Activated T-cell treated with anti-CD3 and anti-CD28 coated beads, Interleukin-2, amount 50 U/mL, for 72 hours (primary cell): ENCODE results near the gene SORBS2. TPM values are rescaled to one million over a fixed set of nuclear protein-coding genes. Genes with fewer than 3 reads are reported as not detected.

ENCODE experiments used
- ATAC-seq, 2 donors: fragments of 150-1000 bp; cut with Tn5 transposase; replicated peaks in 1 of 2; 2 replicates each; pipeline ENCODE4 v1.10.0; 2021; ENCODE audit warnings: moderate library complexity in 2 of 2, mild to moderate bottlenecking in 1 of 2
- DNase-seq, 2 donors: peaks; one replicate each; pipeline ENCODE4 v3.0.0; 2021 to 2022; ENCODE audit warnings: mixed read lengths in 1 of 2
- H3K27ac Mint-ChIP-seq: one replicate; pipeline ENCODE4 v1.8.0; 2022; ENCODE audit warnings: mild to moderate bottlenecking, moderate library complexity, mixed read lengths
- H3K27me3 Mint-ChIP-seq: one replicate; pipeline ENCODE4 v1.8.0; 2022; ENCODE audit warnings: low read depth, mixed read lengths
- H3K36me3 Mint-ChIP-seq, 2 donors: one replicate each; pipeline ENCODE4 v1.8.0; 2022; ENCODE audit warnings: mixed read lengths in 2 of 2, mild to moderate bottlenecking in 1 of 2; ENCODE audit not compliant: insufficient read depth in 2 of 2
- H3K4me1 Mint-ChIP-seq: one replicate; pipeline ENCODE4 v1.8.0; 2022; ENCODE audit warnings: low read depth, mixed read lengths
- H3K4me3 Mint-ChIP-seq, 2 donors: one replicate each; pipeline ENCODE4 v1.8.0; 2022; ENCODE audit warnings: mild to moderate bottlenecking in 2 of 2, mixed read lengths in 2 of 2, moderate library complexity in 2 of 2
- H3K9me3 Mint-ChIP-seq, 2 donors: one replicate each; pipeline ENCODE4 v1.8.0; 2022; ENCODE audit warnings: mixed read lengths in 2 of 2
- total RNA-seq, 2 donors: library from RNA; stranded (reverse); gene quantifications; one replicate each; pipeline ENCODE4 v1.2.3, GENCODE V29; 2022

The SORBS2 gene
- total RNA-seq, 2 donors from 2014 or later: 0.26 TPM; not detected in 1

DNA sequence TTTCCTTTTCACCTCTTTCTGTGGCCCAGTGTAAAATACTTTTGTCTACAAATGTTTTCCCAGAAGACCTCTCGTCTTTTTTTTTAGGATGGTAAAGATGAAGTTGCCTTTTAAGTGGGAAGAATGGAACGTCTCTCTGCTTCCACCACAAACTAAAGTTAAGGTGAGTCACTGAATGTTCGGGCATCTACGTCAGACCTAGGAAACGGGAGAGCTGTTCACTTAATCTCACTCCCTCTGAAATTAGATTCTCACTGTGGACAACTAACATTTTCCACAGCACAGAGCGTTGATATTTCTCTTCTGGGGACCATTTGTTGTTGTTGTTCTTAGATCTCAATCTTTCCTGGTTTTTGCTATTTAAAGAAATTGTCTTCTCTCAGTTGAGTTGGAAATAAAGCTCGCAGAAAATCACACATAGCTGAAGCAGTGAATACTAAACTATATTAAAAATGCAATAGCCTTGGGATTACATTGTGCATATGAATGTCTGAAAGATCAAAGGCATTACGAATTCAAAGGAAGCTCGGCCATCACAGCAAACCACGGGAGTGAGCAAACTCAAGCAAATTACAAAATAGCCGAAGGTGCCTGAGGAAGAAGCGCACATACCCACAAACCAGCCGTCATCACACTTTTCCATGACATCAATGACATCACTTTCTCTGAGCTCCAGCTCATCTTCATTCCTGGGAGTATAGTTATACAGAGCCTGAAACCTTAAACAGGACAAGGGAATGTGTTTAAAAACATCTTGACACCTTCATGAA lies 222.7 kb downstream of the SORBS2 start:
- Mint-ChIP-seq H3K36me3 (peaks cover 2 to 6% of the 10 kb centered on the region in 2 donors), H3K4me3 (peak overlapping the region; percentile 23 to 53), H3K4me1 (peaks cover 59% of the 10 kb centered on the region), H3K27me3 (peaks cover 59% of the 10 kb centered on the region), H3K9me3 (no peaks in the 10 kb centered on the region), H3K27ac (no peak overlapping the region)
- ATAC-seq (no peak), DNase-seq (no peak)

DNA sequence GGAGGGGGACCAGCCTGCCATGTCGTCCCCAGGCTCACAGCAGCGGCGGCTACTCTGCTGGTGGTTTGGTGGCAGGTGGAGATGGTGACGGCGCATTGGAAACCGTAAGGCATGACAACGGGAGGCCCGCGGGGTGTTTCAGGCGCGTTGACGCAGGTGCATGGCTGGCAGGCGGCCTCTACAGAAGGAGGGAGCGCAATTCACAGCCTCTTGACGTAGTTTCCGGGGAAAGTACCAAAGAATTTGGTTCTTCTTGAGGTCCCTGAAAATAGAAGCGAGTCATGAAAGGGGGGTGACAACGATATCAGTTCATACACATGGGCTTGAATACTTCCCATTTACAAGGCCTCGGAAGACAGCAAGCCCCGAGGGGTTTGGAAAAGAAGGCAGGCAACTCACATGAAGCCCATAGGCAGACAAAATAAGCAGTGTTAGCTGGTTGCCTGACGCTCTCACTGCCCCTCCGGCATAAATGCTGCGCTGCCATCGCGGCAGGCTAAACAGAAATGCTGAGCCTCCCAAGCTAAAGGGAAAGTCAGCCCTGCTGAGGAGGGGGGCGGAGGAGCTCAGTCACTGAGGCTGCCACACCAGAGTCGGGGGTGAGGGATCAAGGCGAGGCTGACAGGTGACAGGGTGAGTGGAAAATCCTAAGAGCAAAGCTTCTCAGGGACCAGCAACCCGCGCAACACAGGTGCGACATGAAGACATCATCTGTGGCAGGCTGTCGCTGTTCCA lies 224.4 kb downstream of the SORBS2 start:
- Mint-ChIP-seq H3K27ac (peak overlapping the region; percentile 87), H3K4me3 (peak overlapping the region; percentile 78 to 90), H3K4me1 (peaks cover 55% of the 10 kb centered on the region), H3K9me3 (no peaks in the 10 kb centered on the region), H3K36me3 (peaks cover 2 to 6% of the 10 kb centered on the region in 2 donors), H3K27me3 (peaks cover 63% of the 10 kb centered on the region)
- peak; percentile 99 for ATAC-seq
- peak; percentile 85 to 92 for DNase-seq

- Mint-ChIP-seq H3K4me3 (peak overlapping the region; percentile 78 to 90), H3K27ac (no peak overlapping the region), H3K27me3 (peaks cover 68% of the 10 kb centered on the region), H3K36me3 (peaks cover 2 to 6% of the 10 kb centered on the region in 2 donors), H3K4me1 (peaks cover 53% of the 10 kb centered on the region), H3K9me3 (no peaks in the 10 kb centered on the region)
- DNase-seq (no peak), ATAC-seq (no peak)
These were observed 225.0 kb downstream of the SORBS2 start for GRCh38 chr4:185587030-185587426.

GRCh38 chr4:185585211-185585610 lies 226.8 kb downstream of the SORBS2 start:
- no peak for DNase-seq
- ATAC-seq: no peak
- Mint-ChIP-seq H3K9me3 (no peaks in the 10 kb centered on the region), H3K4me1 (peaks cover 44% of the 10 kb centered on the region), H3K36me3 (peaks cover 2 to 6% of the 10 kb centered on the region in 2 donors), H3K27ac (no peak overlapping the region), H3K27me3 (peaks cover 65% of the 10 kb centered on the region), H3K4me3 (no peak overlapping the region)

GRCh38 chr4:185583813-185584212 lies 228.2 kb downstream of the SORBS2 start:
- ATAC-seq (no peak), DNase-seq (no peak)
- Mint-ChIP-seq H3K27ac (no peak overlapping the region), H3K9me3 (no peaks in the 10 kb centered on the region), H3K4me3 (no peak overlapping the region), H3K4me1 (peaks cover 35% of the 10 kb centered on the region), H3K36me3 (peaks cover under 1 to 2% of the 10 kb centered on the region in 2 donors), H3K27me3 (peaks cover 54% of the 10 kb centered on the region)

DNA sequence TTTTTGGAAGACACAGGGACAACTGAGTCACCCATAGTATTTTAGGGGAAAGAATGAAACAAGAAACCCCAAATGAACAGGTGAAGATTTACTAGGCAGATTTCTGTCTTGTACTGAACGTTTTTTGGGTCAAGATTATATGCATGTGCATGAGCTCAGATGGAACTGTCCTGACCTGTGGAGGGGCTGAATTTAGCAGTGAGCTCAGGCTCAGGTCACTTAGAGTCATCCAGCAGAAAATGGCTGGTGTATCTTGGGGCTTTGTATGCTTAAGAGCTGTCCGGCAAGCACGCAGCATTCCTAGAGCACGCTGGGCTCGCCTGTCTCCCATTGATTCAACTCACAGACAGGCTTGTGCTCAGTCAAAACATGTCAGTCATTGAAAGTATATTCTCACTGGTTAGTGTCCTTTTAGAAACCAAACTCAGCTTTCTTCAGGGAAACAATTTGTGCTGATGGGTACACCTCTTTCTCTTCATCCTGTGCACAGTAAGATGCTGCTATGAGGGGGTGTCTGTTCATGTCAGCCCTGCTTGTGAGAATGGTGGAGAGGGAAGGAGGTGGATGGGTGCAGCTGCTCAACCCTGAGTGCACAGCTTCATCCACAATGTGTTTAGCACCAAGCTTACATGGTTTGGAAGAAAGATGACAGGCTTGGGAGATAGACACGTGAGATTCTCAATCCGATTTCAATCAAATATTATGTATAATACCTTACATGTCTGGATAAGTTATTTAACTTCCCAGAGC lies 229.2 kb downstream of the SORBS2 start:
- Mint-ChIP-seq H3K4me1 (peaks cover 25% of the 10 kb centered on the region), H3K27me3 (peaks cover 51% of the 10 kb centered on the region), H3K27ac (no peak overlapping the region), H3K36me3 (peaks cover 0 to 2% of the 10 kb centered on the region in 2 donors), H3K4me3 (no peak overlapping the region), H3K9me3 (no peaks in the 10 kb centered on the region)
- ATAC-seq (no peak), DNase-seq (no peak)

- H3K4me1 Mint-ChIP-seq: peaks cover 8% of the 10 kb centered on the region
- H3K27me3 Mint-ChIP-seq: peaks cover 53% of the 10 kb centered on the region
- H3K4me3 Mint-ChIP-seq: no peak overlapping the region
- H3K9me3 Mint-ChIP-seq: no peaks in the 10 kb centered on the region
- no peaks in the 10 kb centered on the region for H3K36me3 Mint-ChIP-seq
- H3K27ac Mint-ChIP-seq: no peak overlapping the region
- no peak for ATAC-seq
- no peak for DNase-seq
These were observed 231.3 kb downstream of the SORBS2 start for GRCh38 chr4:185580699-185581098.

DNA sequence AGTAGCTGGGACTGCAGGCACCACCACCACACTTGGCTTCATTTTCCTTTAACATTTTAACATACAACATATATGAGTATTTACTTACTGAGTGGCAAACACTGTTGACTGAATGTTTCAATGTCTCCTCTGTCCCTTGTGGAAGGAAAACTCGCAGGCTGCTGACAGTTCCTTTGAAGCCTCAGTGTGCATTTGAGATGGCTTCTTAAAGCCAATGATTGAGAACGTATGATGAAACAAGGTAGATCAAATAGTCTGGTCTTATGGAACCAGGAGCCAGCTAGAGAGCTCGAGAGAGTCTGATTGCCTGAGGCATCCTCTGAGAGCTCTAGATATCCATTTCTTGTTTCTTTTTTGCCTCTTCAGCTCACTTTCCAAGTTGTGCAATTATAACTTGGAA lies 233.7 kb downstream of the SORBS2 start:
- no peaks in the 10 kb centered on the region for H3K9me3 Mint-ChIP-seq
- H3K4me3 Mint-ChIP-seq: no peak overlapping the region
- ATAC-seq: no peak
- H3K36me3 Mint-ChIP-seq: no peaks in the 10 kb centered on the region
- no peak overlapping the region for H3K27ac Mint-ChIP-seq
- no peak for DNase-seq
- peaks cover 6% of the 10 kb centered on the region for H3K4me1 Mint-ChIP-seq
- peaks cover 41% of the 10 kb centered on the region for H3K27me3 Mint-ChIP-seq

DNA sequence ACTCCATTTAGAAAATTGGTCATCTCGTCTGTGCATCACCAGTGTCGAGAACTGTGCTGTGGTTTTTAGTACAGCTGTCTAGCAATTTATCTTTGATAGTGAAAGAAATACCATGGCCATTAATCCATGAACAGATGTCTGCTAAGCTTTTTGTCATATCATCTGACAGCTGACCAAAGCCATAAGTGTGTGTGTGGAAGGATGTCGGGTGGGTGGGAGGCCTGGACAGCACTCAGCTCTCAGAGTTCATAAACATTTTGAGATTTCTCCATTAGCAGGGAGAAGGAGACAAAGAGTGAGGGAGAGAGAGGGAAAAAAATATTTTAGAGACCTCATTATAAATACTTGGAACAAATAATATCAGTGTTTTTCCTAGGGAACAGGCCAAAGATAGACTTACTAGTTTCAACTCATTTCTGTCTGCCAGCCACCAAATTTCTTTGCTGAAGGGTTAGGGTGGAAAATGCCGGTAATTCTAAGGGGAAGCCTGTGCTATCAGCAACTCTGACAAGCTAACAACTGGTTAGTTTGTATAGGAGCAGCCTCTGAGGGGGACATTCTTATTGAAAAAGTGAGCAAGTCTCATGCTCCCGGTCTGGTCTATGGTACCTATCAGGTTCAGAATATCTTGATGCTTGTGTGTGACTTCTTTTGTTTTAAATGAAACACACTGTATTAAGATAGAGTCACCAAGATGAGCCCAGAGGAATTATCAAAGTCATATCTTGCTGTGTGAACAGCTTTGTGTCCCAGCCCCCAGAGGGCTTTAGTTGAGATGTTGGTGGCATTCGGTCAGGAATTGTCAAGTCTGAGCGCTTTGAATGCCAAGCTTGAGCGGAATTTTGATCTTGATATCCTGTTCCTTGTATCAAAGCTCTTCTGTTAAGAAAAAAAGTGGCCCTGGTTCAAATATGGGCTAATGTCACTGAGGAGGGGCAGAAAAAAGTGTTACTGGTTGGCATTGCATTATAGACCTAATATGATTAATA lies 234.7 kb downstream of the SORBS2 start:
- no peaks in the 10 kb centered on the region for H3K9me3 Mint-ChIP-seq
- peaks cover 34% of the 10 kb centered on the region for H3K27me3 Mint-ChIP-seq
- no peak for ATAC-seq
- H3K36me3 Mint-ChIP-seq: no peaks in the 10 kb centered on the region
- no peak overlapping the region for H3K4me3 Mint-ChIP-seq
- no peak for DNase-seq
- H3K4me1 Mint-ChIP-seq: peaks cover under 1% of the 10 kb centered on the region
- no peak overlapping the region for H3K27ac Mint-ChIP-seq

GRCh38 chr4:185576314-185576961 lies 235.6 kb downstream of the SORBS2 start:
- no peaks in the 10 kb centered on the region for H3K4me1 Mint-ChIP-seq
- H3K36me3 Mint-ChIP-seq: no peaks in the 10 kb centered on the region
- H3K4me3 Mint-ChIP-seq: no peak overlapping the region
- DNase-seq: no peak
- no peak overlapping the region for H3K27ac Mint-ChIP-seq
- no peak for ATAC-seq
- no peaks in the 10 kb centered on the region for H3K9me3 Mint-ChIP-seq
- peaks cover 26% of the 10 kb centered on the region for H3K27me3 Mint-ChIP-seq

DNA sequence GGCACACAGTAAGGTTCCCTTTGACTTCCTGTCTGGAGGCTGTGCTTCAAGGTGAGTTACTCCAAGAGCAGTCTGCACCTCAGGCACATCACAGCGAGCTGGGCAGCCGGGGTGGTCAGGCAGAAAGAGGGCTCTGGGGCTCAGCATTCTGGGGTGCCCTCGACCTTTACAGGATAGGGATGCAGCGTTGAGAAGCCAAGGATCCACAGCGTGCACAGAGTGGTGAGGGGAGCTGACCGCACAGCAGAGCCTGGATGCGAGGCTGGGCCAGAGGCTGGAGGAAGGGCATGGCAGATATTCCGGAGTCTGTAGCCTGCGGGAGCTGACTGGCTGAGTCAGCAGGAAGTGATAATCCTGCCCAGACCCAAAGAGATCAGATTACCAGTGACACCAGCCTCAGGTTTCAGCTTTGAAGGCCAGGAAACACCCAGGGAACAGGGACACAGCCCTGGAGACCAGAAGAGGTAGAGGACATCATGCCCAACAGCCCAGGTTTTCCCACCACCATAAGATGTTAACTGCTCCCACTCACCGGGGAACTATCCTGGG lies 238.3 kb downstream of the SORBS2 start:
- Mint-ChIP-seq H3K27ac (no peak overlapping the region), H3K4me1 (no peaks in the 10 kb centered on the region), H3K27me3 (peaks cover 36% of the 10 kb centered on the region), H3K36me3 (no peaks in the 10 kb centered on the region), H3K9me3 (no peaks in the 10 kb centered on the region), H3K4me3 (no peak overlapping the region)
- ATAC-seq: no peak
- no peak for DNase-seq

DNA sequence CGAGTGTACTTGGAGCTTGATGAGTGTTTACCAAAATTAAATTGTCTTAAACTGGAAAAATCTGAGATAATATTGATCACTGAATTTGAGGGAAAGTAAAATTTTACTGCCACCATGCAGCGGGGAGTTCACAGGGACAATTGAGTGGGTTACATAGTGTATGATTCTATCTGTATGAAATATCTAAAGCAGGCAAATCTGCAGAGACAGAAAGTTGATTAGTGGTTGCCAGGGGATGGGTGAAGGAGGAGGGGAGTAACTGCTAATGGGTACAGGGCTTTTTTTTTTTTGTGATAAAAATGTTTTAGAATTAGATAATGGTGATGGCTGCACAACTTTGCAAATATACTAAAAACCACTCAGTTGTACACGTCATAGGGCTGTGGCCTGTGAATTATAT lies 241.3 kb downstream of the SORBS2 start:
- ATAC-seq: no peak
- H3K4me3 Mint-ChIP-seq: no peak overlapping the region
- H3K9me3 Mint-ChIP-seq: no peaks in the 10 kb centered on the region
- H3K36me3 Mint-ChIP-seq: no peaks in the 10 kb centered on the region
- peaks cover 18% of the 10 kb centered on the region for H3K4me1 Mint-ChIP-seq
- no peak overlapping the region for H3K27ac Mint-ChIP-seq
- H3K27me3 Mint-ChIP-seq: peaks cover 24% of the 10 kb centered on the region
- no peak for DNase-seq
